Measurements from ENCODE around the gene TRIM47. TPM values are rescaled to one million over a fixed set of nuclear protein-coding genes. Genes with fewer than 3 reads are reported as not detected.

The TRIM47 gene
- total RNA-seq, 1 experiment from 2014 or later = 86.7 TPM

GRCh38 chr17:75909051-75909811 is 30.9 kb upstream of the TRIM47 start:
- Histone ChIP-seq H3K27ac (ENCODE audit: low read depth, low read length) (no peak overlapping the region), H3K4me2 (ENCODE audit: low read length) (no peak overlapping the region), H3K27me3 (ENCODE audit: insufficient read depth, low read length) (no peaks in the 10 kb centered on the region), H3K36me3 (ENCODE audit: control insufficient read depth in 1 of 2, insufficient read depth in 2 of 2, low read length in 2 of 2) (no peaks in the 10 kb centered on the region), H3K9ac (ENCODE audit: low read length) (no peak overlapping the region), H3K79me2 (ENCODE audit: insufficient read depth, low read length) (peaks cover 3% of the 10 kb centered on the region), H3K4me3 (replicated peaks in 1 of 2; ENCODE audit: low read depth in 1 of 2, low read length in 2 of 2) (no peak overlapping the region), H4K20me1 (ENCODE audit: insufficient read depth) (no peaks in the 10 kb centered on the region), H3K9me2 (ENCODE audit: insufficient read depth) (no peaks in the 10 kb centered on the region), H3K9me3 (ENCODE audit: control insufficient read depth in 1 of 2, insufficient read depth in 1 of 2, low read depth in 1 of 2, low read length in 2 of 2) (no peaks in the 10 kb centered on the region), H3K4me1 (ENCODE audit: control insufficient read depth in 1 of 2, insufficient read depth in 2 of 2, low read length in 2 of 2) (peaks cover 15 to 23% of the 10 kb centered on the region in 2 experiments), H2AFZ (ENCODE audit: low read depth, low read length, poor library complexity, severe bottlenecking) (no peak overlapping the region)
- no peak for DNase-seq (ENCODE audit: low read depth, low spot score)
- no TSS peak for BruUV-seq (replicated peaks)
- POLR2A ChIA-PET = no interaction called here
- intact Hi-C loops (cut with micrococcal nuclease) = loop anchor here (10.0 kb wide), 1 partner anchor 196 kb away; the partner anchor contains the start of gene EXOC7
- CTCF ChIA-PET = interaction anchor here (0.8 to 1.2 kb wide), 3 partner anchors 8 to 97 kb away, joined by 3 to 5 read pairs (median 3); no protein-coding TSS in a partner anchor
- ATAC-seq = no peak
- RAD21 ChIA-PET (ENCODE audit: low non-redundant PET in 1 of 2, low total read pairs in 2 of 2, uncharacterized antibody in 2 of 2, unreplicated experiment in 2 of 2) = no interaction called here
- TF ChIP-seq FOSL1 (IDR thresholded peaks at IDR 0.05; ENCODE audit: low read depth) (no peak), REST (IDR thresholded peaks at IDR 0.05; ENCODE audit: low read depth) (no peak), ZBTB33 (IDR thresholded peaks at IDR 0.05; ENCODE audit: extremely low read depth, insufficient replicate concordance, low read length) (no peak), YY1 (IDR thresholded peaks at IDR 0.05; ENCODE audit: extremely low read depth, insufficient replicate concordance, low read depth, low read length) (no peak), SRF (IDR thresholded peaks at IDR 0.05; ENCODE audit: low read depth) (no peak), ZFX (IDR thresholded peaks at IDR 0.05) (no peak), EZH2phosphoT487 (IDR thresholded peaks at IDR 0.05; ENCODE audit: borderline replicate concordance) (no peak), SIN3A (IDR thresholded peaks at IDR 0.05; ENCODE audit: low read depth) (no peak), ATF3 (IDR thresholded peaks at IDR 0.05) (no peak), ELF1 (IDR thresholded peaks at IDR 0.05; ENCODE audit: borderline replicate concordance, low read depth) (no peak), JUND (IDR thresholded peaks at IDR 0.05) (no peak), SP1 (IDR thresholded peaks at IDR 0.05; ENCODE audit: low read depth) (no peak), ZNF274 (IDR thresholded peaks at IDR 0.05; ENCODE audit: low read depth, low read length) (no peak), CBX3 (IDR thresholded peaks at IDR 0.05; ENCODE audit: low read depth) (no peak), CEBPB (IDR thresholded peaks at IDR 0.05; ENCODE audit: low read depth) (no peak)

All from HCT116 (cell line).